Astrocyte of the cerebellum (primary cell): ENCODE data around the gene RBPJL.

Experiments
- DNase-seq: peaks from one replicate; pipeline ENCODE4 v3.0.0-alpha.2; 2011; ENCODE audit warnings: low read depth
- H3K4me3 ChIP-seq: 2 replicates; pipeline ENCODE4 v1.5.1; 2011; ENCODE audit warnings: mild to moderate bottlenecking, low read depth, low read length, moderate library complexity
- in situ Hi-C: cut with HindIII; loops from 2 replicates; pipeline ENCODE4 v1.10.0; 2017; ENCODE audit warnings: low sequenced_read_pairs
- TF ChIP-seq, protein P1 (sequence below): IDR thresholded peaks from 2 replicates; pipeline ENCODE4 v1.5.1; 2012; ENCODE audit warnings: low read length, low read depth, moderate library complexity, mild to moderate bottlenecking; ENCODE audit errors: missing control alignments

Gene RBPJL

DNA sequence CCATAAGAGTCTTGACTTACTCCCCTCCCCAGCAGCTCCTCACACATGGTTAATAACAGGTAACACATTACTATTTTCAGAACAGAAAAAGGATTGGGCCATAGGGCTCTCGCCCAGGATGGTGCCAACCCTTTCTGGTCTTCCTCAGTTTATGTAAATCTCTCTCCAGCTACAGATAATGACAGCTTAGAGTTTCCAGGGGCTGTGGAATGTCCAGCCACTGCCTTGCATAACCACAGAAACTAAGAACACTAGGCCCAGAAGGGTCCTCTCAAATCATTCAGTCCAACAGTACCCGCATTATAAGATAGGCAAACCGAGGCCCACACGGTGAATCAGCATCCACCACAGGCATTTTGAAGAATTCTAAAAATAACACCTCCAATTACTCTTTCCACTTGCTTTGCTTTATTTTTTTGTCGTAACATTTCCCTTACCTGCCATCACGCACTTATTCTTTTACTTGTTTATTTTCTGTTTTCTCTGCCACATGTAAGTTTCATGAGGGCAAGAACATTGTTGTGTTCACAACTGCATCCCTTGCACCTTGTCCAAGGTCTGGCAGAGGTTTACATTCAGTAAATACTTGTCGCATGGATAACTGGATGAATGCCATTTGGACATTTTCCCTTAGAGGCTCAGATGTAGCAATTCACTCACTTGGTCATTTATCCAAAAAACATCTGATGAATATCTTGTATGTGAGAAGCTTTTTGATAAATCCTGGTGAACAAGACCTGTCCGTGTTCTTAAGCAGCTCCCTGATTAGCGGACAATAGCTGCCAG lies 48.0 kb downstream of the RBPJL start:
- peak; percentile 46 for DNase-seq
- TF ChIP-seq, protein P1, sequence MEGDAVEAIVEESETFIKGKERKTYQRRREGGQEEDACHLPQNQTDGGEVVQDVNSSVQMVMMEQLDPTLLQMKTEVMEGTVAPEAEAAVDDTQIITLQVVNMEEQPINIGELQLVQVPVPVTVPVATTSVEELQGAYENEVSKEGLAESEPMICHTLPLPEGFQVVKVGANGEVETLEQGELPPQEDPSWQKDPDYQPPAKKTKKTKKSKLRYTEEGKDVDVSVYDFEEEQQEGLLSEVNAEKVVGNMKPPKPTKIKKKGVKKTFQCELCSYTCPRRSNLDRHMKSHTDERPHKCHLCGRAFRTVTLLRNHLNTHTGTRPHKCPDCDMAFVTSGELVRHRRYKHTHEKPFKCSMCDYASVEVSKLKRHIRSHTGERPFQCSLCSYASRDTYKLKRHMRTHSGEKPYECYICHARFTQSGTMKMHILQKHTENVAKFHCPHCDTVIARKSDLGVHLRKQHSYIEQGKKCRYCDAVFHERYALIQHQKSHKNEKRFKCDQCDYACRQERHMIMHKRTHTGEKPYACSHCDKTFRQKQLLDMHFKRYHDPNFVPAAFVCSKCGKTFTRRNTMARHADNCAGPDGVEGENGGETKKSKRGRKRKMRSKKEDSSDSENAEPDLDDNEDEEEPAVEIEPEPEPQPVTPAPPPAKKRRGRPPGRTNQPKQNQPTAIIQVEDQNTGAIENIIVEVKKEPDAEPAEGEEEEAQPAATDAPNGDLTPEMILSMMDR: no peak
- in situ Hi-C loops: no loop called here
- no peak overlapping the region for H3K4me3 ChIP-seq

DNA sequence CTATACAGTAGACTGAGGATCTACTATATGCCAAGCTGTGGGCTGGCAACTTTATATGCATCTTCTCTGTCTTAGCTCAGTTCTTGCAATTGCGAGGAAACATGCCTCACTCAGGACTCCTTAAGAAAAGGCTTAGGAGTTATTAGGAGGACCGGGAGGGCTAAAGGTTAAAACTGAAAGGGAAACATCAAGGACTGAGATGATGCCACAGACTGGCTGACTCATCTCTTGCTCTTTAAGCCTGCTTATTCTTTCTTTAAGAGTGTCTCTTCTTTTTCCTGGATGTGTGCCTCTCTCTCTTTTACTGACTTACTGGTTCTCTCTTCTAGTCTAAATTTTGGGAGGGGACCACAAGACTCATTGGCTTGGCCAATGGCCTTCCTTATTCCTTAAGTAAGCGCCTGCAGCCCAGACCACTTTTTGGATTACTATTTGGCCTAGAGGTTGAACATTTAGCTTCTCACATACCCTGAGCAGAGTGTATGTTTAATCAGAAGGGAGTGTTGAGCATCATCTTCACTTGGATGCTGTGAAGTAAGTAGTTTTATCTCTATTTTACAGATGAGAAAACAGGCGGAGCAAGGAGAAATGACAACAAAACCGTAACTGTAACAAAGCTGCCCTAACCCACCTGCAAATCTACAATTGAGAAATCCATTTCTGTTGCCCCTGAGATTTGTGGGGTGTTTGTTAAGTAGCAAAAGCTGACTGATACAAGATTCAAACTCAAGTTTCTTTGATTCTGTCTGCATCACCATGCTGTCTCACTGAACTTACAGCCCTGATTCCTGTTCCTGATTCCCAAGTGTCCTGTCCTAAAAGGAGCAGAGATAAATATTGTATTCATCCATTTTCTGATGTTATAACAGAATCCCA lies 48.8 kb downstream of the RBPJL start:
- DNase-seq: no peak
- TF ChIP-seq, protein P1: no peak
- H3K4me3 ChIP-seq: no peak overlapping the region
- in situ Hi-C loops: no loop called here

DNA sequence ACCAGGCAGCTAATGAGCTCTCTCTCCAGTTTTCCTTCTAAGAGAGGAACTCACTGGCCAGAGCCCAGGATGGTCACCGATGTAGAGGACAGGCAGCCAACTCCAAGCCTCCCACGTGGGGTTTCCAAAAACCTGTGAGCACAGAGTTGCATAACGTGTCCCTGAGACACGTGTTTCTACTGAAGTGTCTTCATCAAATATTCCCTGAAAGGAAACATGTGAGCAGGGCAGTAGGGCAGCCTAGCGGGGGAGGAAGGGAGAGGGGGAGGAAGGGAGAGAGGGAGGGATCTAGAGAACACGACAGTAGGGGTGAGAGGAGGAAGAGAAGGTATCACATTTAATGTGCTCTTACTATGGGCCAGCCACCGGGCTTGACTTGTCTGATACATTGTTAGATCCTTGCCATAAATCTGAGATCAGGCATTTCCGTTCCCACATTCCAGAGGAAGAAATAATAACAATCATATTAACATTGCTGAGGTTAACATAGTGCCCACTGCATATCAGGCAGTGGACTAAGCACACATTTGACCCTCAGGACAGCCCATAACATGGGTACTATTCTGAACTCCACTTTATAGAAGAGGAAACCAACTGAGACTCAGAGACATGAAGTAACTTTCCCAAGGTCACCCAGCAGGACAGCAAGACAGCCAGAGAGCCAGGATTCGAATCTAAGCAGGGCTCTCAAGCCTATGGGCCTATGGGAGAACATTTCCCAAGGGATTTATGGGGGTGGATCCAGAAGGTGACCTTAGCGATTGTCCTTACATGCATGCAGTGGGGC lies 51.8 kb downstream of the RBPJL start:
- TF ChIP-seq, protein P1: no peak
- in situ Hi-C loops: no loop called here
- no peak overlapping the region for H3K4me3 ChIP-seq
- DNase-seq: peak; percentile 52

DNA sequence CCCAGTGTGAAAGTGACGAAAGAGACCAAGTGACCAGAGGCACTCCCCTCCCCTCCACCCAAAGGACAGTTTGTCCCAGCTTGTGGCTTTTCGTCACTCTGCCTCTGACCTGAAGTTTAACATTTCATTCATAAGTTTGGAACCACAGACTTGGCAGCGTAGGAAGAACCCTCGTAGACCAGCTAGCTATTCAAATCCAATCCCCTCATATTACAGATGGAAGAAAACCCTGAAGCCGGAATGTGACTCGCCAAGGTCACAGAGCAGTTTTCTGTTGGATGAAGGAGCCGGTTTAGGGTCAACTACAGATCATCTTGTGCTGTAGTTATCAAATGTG lies 52.4 kb downstream of the RBPJL start:
- in situ Hi-C loops: no loop called here

DNA sequence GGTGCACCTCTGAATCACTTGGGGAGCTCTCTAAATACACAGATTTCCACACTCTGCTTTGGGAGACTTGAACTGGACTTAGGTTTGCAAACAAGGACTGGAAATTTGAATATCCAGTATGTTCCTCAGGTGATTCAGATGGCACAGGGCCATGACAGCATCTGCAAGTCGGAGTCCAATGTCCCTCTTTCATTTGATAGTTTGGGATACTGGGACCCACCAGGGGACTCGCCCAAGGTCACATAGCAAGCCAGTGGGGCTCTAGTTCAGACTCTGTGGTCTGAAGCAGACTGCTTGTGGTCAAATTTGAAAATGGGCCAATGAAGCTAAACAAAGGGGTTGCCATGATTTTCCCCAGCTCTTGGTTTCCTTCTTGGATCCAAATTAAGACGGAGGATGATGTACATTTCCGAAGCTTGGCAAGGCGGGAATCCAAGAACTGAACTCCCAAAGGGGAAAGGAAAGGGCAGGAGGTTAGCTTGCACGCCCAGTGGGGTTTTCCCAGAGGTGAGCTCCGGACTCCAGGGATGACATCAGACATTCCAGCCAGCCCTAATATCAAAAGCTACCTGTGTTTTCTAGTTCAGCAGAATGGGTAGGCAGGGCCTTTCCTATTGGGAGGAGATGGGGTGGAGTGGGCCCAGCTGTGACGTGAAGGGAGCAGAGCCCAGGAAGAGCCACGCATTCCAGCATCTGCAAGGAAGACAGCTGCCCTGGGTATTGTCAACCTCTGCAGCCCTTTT lies 52.9 kb downstream of the RBPJL start:
- TF ChIP-seq, protein P1: no peak
- H3K4me3 ChIP-seq: no peak overlapping the region
- in situ Hi-C loops: no loop called here
- peak; percentile 81 for DNase-seq

More for the DNA sequence above, 52.4 kb downstream of the RBPJL start:
- H3K4me3 ChIP-seq: no peak overlapping the region
- peak; percentile 79 for DNase-seq
- TF ChIP-seq, protein P1: no peak
